HepG2 (cell line): ENCODE results near the gene LST1. TPM values are rescaled to one million over a fixed set of nuclear protein-coding genes. Genes with fewer than 3 reads are reported as not detected.

Source experiments
- ARID4A ChIP-seq: sonication (generic); formaldehyde crosslinking; IDR thresholded peaks from 2 replicates; pipeline ENCODE4 v1.5.0; 2020; ENCODE audit warnings: mild to moderate bottlenecking, missing genetic modification reagents, borderline replicate concordance
- DBP ChIP-seq: sonication (generic); formaldehyde crosslinking; IDR thresholded peaks from 2 replicates; pipeline ENCODE4 v1.4.0; 2020; ENCODE audit warnings: missing genetic modification reagents; ENCODE audit errors: not compliant biosample characterization
- MIER3 ChIP-seq: IDR thresholded peaks from 2 replicates; pipeline ENCODE4 v1.6.1; 2016; ENCODE audit warnings: missing compliant biosample characterization, borderline replicate concordance
- MYPOP ChIP-seq: sonication (generic); formaldehyde crosslinking; IDR thresholded peaks from 2 replicates; pipeline ENCODE4 v1.8.1; 2023; ENCODE audit warnings: mild to moderate bottlenecking, moderate library complexity, missing genetic modification reagents
- NFKB2 ChIP-seq: sonication (generic); formaldehyde crosslinking; IDR thresholded peaks from 2 replicates; pipeline ENCODE4 v1.4.0; 2020; ENCODE audit warnings: missing genetic modification reagents, borderline replicate concordance
- POLR2A ChIP-seq, 2 experiments: IDR thresholded peaks; 2 replicates each; pipeline ENCODE4 v1.6.1; 2011; ENCODE audit warnings: low read depth in 2 of 2, low read length in 2 of 2, mild to moderate bottlenecking in 1 of 2, moderate library complexity in 1 of 2; ENCODE audit not compliant: insufficient read depth in 1 of 2
- TBX2 ChIP-seq: sonication (generic); formaldehyde crosslinking; IDR thresholded peaks from 2 replicates; pipeline ENCODE4 v1.5.0; 2020; ENCODE audit warnings: missing genetic modification reagents, mild to moderate bottlenecking, borderline replicate concordance
- TRIM22 ChIP-seq: fragments of 450-650 bp; IDR thresholded peaks from 2 replicates; pipeline ENCODE4 v1.6.1; 2017
- ZNF382 ChIP-seq: sonication (generic); formaldehyde crosslinking; IDR thresholded peaks from 2 replicates; pipeline ENCODE4 v1.5.0; 2020; ENCODE audit warnings: missing genetic modification reagents, mild to moderate bottlenecking, borderline replicate concordance
- ZNF430 ChIP-seq: sonication (generic); formaldehyde crosslinking; IDR thresholded peaks from 2 replicates; pipeline ENCODE4 v1.9.0; 2021; ENCODE audit warnings: mild to moderate bottlenecking, missing genetic modification reagents
- ZNF468 ChIP-seq: sonication (generic); formaldehyde crosslinking; IDR thresholded peaks from 2 replicates; pipeline ENCODE4 v1.8.0; 2022; ENCODE audit warnings: mild to moderate bottlenecking, moderate library complexity, missing genetic modification reagents
- ZNF564 ChIP-seq: sonication (generic); formaldehyde crosslinking; IDR thresholded peaks from 2 replicates; pipeline ENCODE4 v1.8.1; 2023; ENCODE audit warnings: mild to moderate bottlenecking, missing genetic modification reagents
- ZXDC ChIP-seq: sonication (generic); formaldehyde crosslinking; IDR thresholded peaks from 2 replicates; pipeline ENCODE4 v1.5.0; 2020; ENCODE audit warnings: mild to moderate bottlenecking, missing genetic modification reagents
- polyA plus RNA-seq, 8 experiments: library from polyadenylated mRNA; depleted of rRNA in 3 of 8; stranded (reverse) in 7 of 8; unstranded in 1 of 8; fragments of >200 nt; fragmentation: Illumina TruSeq in 4 of 8; extraction: Trizol in 4 of 8; gene quantifications; 2 replicates each; pipeline versions ENCODE4 v1.2.1 to v1.2.3, GENCODE V29; 2011 to 2016; ENCODE audit warnings: low read depth in 4 of 8, missing spikeins in 1 of 8, mixed read lengths in 1 of 8; ENCODE audit not compliant: insufficient read depth in 1 of 8
- total RNA-seq, 5 experiments: library from RNA; depleted of rRNA; stranded (reverse); fragments of >200 nt; fragmentation: Illumina TruSeq; extraction: Trizol; gene quantifications; 2 replicates each; pipeline ENCODE4 v1.2.3, GENCODE V29; 2016; ENCODE audit warnings: low read depth in 1 of 5
- TF ChIP-seq, protein P1 (sequence below): sonication (generic); formaldehyde crosslinking; IDR thresholded peaks from 2 replicates; pipeline ENCODE4 v1.4.0; 2020; ENCODE audit warnings: missing genetic modification reagents
- TF ChIP-seq, protein P2 (sequence below): IDR thresholded peaks from 2 replicates; pipeline ENCODE4 v1.6.1; 2016

LST1 gene
- total and polyA plus RNA-seq, 2 of the 13 experiments (the other 11 are each of a cell fraction or from before 2014, with no cell fraction given): not detected

DNA sequence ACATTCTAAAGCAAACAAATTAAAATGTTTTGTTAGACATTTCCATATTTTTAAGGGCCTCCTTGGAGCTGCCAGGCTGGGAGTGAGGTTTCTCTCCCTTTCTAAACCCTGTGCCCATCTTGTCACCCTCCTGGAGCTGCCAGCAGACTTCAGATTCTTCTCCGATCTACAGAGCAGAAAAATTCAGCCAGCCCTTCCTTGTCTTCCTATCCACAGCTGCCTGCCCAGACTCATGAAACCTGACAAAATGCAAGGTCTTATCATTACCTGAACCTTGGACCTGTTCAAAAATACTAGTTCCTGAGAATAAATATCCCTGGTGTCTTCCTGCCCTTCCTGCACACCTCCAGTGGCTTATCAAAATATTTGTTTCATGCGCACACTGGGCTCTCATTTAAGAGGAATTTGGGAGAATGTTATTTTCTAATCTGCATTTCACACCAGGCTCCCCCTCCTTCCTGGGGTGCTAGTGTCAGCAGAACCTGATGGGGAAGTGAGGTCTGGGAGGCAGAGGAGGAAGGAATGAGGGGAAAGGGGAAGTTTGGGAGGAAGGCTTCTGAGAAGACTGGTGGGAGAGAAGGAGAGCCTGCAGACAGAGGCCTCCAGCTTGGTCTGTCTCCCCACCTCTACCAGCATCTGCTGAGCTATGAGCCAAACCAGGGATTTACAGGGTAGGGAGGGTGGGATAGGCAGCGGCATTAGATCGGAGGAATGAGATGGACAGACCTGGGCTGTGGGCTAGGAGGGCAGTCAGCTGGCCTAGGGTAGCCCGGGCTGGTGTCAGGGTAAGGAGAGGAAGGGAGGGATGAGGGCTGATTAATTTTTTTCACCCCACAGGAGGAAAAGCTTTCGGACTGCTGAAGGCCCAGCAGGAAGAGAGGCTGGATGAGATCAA is 28.9 kb downstream of the LST1 start, which contains the start of gene AIF1 (continued):
- TF ChIP-seq MYPOP (no peak), MIER3 (CRISPR knock-in tag) (no peak), POLR2A (IDR thresholded peaks at IDR 0.05; ENCODE audit: insufficient read depth in 1 of 2, low read depth in 2 of 2, low read length in 2 of 2) (peak in 1 of 2 experiments; percentile 27; a peak in 1 of 4 replicates), ZNF564 (CRISPR knock-in tag) (no peak), ARID4A (CRISPR knock-in tag) (no peak), TRIM22 (no peak), NFKB2 (CRISPR knock-in tag) (no peak), DBP (no peak), ZXDC (CRISPR knock-in tag) (no peak), ZNF430 (peak; percentile 62; the same call in 1 of the 2 replicates), ZNF468 (CRISPR knock-in tag) (no peak), ZNF382 (no peak), TBX2 (CRISPR knock-in tag) (peak; percentile 78; the same call in 1 of the 2 replicates)
- TF ChIP-seq, protein P1, sequence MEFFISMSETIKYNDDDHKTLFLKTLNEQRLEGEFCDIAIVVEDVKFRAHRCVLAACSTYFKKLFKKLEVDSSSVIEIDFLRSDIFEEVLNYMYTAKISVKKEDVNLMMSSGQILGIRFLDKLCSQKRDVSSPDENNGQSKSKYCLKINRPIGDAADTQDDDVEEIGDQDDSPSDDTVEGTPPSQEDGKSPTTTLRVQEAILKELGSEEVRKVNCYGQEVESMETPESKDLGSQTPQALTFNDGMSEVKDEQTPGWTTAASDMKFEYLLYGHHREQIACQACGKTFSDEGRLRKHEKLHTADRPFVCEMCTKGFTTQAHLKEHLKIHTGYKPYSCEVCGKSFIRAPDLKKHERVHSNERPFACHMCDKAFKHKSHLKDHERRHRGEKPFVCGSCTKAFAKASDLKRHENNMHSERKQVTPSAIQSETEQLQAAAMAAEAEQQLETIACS (CRISPR knock-in tag): no peak
- TF ChIP-seq, protein P2, sequence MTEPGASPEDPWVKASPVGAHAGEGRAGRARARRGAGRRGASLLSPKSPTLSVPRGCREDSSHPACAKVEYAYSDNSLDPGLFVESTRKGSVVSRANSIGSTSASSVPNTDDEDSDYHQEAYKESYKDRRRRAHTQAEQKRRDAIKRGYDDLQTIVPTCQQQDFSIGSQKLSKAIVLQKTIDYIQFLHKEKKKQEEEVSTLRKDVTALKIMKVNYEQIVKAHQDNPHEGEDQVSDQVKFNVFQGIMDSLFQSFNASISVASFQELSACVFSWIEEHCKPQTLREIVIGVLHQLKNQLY: no peak
